GM21619 (cell line): ENCODE data around the gene HSPA1B.
"Not testable (repeated sequence)": the region's sequence is repeated elsewhere in the genome, so short reads cannot be mapped to it uniquely, and the experiment has no call there.

Experiments
- ATAC-seq: cut with Tn5 transposase; IDR thresholded peaks from one replicate; pipeline ENCODE4 v1.9.1; 2021; ENCODE audit not compliant: unreplicated experiment

HSPA1B gene

GRCh38 chr6:31857774-31858173, 30.2 kb downstream of the HSPA1B start:
- not testable (repeated sequence) for ATAC-seq

GRCh38 chr6:31858707-31859106, 31.2 kb downstream of the HSPA1B start:
- ATAC-seq: no peak

- ATAC-seq: no peak
These were observed 32.4 kb downstream of the HSPA1B start for GRCh38 chr6:31859923-31860322.

GRCh38 chr6:31860349-31860748, 32.8 kb downstream of the HSPA1B start:
- ATAC-seq: no peak

- ATAC-seq: no peak
These were observed 33.6 kb downstream of the HSPA1B start for GRCh38 chr6:31861150-31861549.

GRCh38 chr6:31861919-31862343, 34.4 kb downstream of the HSPA1B start:
- ATAC-seq: no peak

- ATAC-seq: peak; percentile 89
These were observed 35.1 kb downstream of the HSPA1B start, which contains the start of gene NEU1 for GRCh38 chr6:31862344-31863235. TSS of gene NEU1 (minus strand) at chr6:31862821. CDS start at chr6:31862776, 45 bp downstream.

- not testable (repeated sequence) for ATAC-seq
These were observed 36.6 kb downstream of the HSPA1B start for GRCh38 chr6:31864123-31864562.

GRCh38 chr6:31864818-31865204, 37.3 kb downstream of the HSPA1B start:
- ATAC-seq: no peak

GRCh38 chr6:31865205-31866118, 37.9 kb downstream of the HSPA1B start:
- ATAC-seq: no peak

GRCh38 chr6:31868658-31868971, 41.1 kb downstream of the HSPA1B start:
- not testable (repeated sequence) for ATAC-seq

GRCh38 chr6:31869343-31869742, 41.8 kb downstream of the HSPA1B start:
- ATAC-seq: no peak

- ATAC-seq: no peak
These were observed 42.9 kb downstream of the HSPA1B start for GRCh38 chr6:31870385-31870921.

- no peak for ATAC-seq
These were observed 43.6 kb downstream of the HSPA1B start for GRCh38 chr6:31871046-31871659.

- ATAC-seq: no peak
These were observed 46.6 kb downstream of the HSPA1B start for GRCh38 chr6:31874084-31874670.

GRCh38 chr6:31874836-31875572, 47.5 kb downstream of the HSPA1B start:
- ATAC-seq: no peak

- no peak for ATAC-seq
These were observed 48.3 kb downstream of the HSPA1B start for GRCh38 chr6:31875877-31876276.

- no peak for ATAC-seq
These were observed 48.8 kb downstream of the HSPA1B start for GRCh38 chr6:31876357-31876756.

GRCh38 chr6:31877125-31877650, 49.6 kb downstream of the HSPA1B start:
- no peak for ATAC-seq
